NCI-H187 treated with DMSO at 0.1 percent for 48 hours (cell line): ENCODE results near the gene ARHGAP42.
"Not testable (repeated sequence)": the region's sequence is repeated elsewhere in the genome, so short reads cannot be mapped to it uniquely, and the experiment has no call there.

Experiments used
- DNase-seq: peaks from one replicate; lab custom pipeline; 2025; lab: John Stamatoyannopoulos, UW

The ARHGAP42 gene

DNA sequence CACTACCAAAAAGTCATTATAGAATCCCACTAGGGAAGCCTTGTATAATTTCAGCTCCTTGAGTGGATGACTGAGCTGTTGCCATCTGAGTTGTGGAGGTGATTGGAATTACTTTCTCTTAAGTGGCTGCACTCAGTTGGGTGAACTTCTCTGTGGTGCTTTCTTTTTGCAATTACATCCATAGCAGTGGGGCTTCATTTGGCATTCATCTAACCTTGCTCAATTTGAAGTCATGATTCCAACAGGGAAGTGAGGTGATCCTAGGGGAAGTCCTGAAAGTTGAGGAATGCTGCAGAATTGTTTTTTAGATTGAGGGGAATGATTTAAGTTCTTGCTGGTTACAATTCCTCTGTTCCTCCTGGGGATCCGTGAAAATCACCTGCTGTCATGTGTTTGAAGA is 39.6 kb downstream of the ARHGAP42 start:
- DNase-seq = no peak

GRCh38 chr11:100727410-100727809 is 40.3 kb downstream of the ARHGAP42 start:
- DNase-seq = no peak

- no peak for DNase-seq
Observed at GRCh38 chr11:100730266-100730665, 43.2 kb downstream of the ARHGAP42 start.

GRCh38 chr11:100731471-100731870 is 44.4 kb downstream of the ARHGAP42 start:
- no peak for DNase-seq

DNA sequence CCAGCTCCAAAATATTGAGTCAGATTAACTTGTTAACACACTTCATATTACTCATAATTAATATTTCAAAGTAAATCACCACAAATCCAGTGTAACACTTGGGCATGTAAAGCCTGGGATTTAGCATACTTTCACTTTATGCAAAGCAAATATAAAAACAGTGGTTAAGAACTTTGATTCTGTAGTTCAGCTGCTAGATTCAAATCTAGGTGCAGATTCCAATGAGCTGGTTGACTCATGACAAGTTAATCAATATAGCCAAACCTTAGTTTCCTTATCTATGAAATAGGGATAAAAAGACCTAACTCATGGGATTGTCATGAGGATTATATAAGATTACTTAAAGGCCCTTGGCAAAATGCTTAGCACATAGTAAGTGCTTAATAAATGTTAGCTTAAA is 45.9 kb downstream of the ARHGAP42 start:
- no peak for DNase-seq

GRCh38 chr11:100734743-100735527 is 47.8 kb downstream of the ARHGAP42 start:
- DNase-seq = no peak

GRCh38 chr11:100735949-100736675 is 49.0 kb downstream of the ARHGAP42 start:
- no peak for DNase-seq

- DNase-seq = no peak
Observed at GRCh38 chr11:100738701-100739270, 51.7 kb downstream of the ARHGAP42 start.

GRCh38 chr11:100739666-100740065 is 52.6 kb downstream of the ARHGAP42 start:
- DNase-seq = no peak

- no peak for DNase-seq
Observed at GRCh38 chr11:100740440-100740839, 53.4 kb downstream of the ARHGAP42 start.

DNA sequence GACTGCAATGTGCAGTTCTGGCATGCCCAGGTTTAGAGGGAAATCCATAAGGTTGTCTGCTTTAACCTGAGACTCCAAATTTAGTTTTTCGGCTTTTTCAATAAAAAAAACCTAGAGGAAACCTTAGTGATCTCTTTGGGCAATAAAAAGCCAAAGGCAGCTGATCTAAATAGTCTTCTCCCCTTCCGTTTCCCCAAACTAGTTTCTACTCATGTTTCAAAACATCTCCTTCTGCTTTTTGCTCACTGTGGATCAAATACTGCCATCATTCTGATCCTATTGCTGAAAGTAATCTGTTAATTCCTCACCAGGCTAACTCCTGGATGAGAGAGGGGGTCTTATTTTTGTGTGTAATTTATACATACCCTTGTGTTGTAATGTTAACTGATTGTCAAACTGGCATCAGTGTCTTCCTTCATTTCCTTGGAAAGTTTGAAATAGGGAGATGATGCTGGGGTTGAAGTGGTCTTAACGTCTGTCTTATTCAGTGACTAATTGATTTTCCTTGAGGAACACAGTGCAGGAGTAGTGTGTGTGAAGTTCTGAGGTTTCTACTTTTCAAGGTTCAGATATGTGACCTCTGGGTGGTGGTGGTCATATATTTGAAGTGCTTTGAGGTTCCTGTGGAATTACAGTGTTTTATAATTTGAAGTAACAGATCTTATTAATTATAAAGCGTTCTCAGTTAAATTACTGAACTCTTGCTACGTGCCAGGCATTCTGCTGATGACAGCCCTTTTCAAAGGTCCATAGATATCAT is 55.0 kb downstream of the ARHGAP42 start:
- no peak for DNase-seq

- no peak for DNase-seq
Observed at GRCh38 chr11:100746448-100746847, 59.4 kb downstream of the ARHGAP42 start.

DNA sequence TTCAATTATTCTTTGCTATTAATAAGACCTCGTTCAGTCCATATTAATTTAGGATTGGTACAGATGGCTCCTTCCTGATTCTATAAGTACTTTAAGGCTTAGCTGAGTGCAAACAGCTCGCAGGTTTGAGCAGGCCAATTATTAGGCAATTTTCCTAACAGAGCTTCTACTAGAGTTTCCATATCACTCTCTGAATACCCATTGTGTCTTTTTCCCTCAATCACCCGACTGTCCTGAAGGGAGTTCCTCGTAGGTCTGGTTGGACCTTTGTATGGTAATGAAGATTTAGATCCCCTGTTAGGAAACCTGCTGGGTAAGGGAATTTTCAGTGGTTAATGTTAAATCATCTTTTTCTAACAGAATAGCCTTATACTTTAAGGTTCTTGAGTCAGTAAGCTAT is 61.1 kb downstream of the ARHGAP42 start:
- no peak for DNase-seq

DNA sequence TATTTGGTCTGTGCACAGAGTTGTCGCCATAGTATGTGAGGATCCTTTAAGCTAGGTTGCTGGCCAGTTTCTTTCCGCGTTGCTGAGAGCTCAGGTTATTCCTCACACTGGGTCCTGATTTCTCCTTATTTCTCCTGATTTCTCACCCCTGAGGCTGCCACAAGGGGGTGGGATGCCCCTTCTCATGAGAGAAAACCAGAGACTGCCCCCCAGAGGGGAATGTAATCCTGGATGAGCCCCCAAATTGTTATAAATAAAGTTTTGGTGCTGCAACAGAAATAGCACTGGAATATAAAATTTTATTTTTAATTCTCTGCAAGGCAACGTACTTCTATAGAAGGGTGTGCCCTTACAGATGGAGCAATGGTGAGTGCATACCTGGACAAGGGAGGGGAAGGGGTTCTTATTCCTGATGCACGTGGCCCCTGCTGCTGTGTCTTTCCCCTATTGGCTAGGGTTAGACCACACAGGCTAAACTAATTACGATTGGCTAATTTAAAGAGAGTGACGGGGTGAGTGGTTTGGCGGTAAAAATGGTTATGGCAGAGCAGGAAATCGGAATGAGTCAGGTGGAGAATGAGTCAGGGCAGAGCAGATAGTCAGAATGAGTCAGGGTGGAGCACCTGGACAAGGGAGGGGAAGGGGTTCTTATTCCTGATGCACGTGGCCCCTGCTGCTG is 62.9 kb downstream of the ARHGAP42 start:
- DNase-seq = not testable (repeated sequence)

GRCh38 chr11:100750566-100750891 is 63.4 kb downstream of the ARHGAP42 start:
- not testable (repeated sequence) for DNase-seq

GRCh38 chr11:100752371-100753171 is 65.5 kb downstream of the ARHGAP42 start:
- DNase-seq = no peak

- no peak for DNase-seq
Observed at GRCh38 chr11:100753172-100753543, 66.1 kb downstream of the ARHGAP42 start.

GRCh38 chr11:100753571-100753970 is 66.5 kb downstream of the ARHGAP42 start:
- no peak for DNase-seq

GRCh38 chr11:100756559-100756958 is 69.5 kb downstream of the ARHGAP42 start:
- no peak for DNase-seq

DNA sequence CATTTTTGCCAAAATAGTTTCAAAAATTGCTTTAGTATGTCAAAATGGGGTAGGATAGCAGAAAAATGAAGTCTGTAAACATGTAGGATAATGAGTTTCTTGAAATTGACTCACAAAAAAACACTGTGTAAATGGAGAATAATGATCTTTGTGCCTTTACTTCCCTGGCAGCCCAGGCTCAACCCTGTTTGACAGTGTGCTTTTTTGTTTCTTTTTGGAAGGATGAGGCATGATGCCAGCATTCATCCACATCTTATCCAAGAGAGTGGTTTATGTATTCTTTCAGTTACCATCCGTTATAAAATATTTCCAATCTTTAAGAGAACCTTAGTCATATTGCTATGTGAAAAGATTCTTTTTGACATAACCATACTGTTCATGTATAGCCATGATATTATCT is 70.6 kb downstream of the ARHGAP42 start:
- DNase-seq = no peak

- no peak for DNase-seq
Observed at GRCh38 chr11:100759106-100759505, 72.0 kb downstream of the ARHGAP42 start.
